ENCODE results near the gene ZNF792.

- TF ChIP-seq CTCF (IDR thresholded peaks at IDR 0.05) (no peak), EP300 (IDR thresholded peaks at IDR 0.05) (no peak)
Observed at GRCh38 chr19:34963573-34964406, at the start of gene ZNF792.
